Activated B cell treated with CpG ODN at 0.5 μM for 24 hours (primary cell): ENCODE results near the gene ALK. TPM values are rescaled to one million over a fixed set of nuclear protein-coding genes. Genes with fewer than 3 reads are reported as not detected.

ENCODE experiments used
- ATAC-seq: fragments of 200-7000 bp; cut with Tn5 transposase; one replicate; pipeline ENCODE4 v1.10.0; 2021; ENCODE audit warnings: low read depth, mild to moderate bottlenecking, moderate library complexity
- CTCF ChIA-PET: fragments of 350-600 bp; sonication (Branson Sonifier 250); formaldehyde crosslinking; loops from one replicate; lab custom pipeline; 2021; ENCODE audit warnings: antibody characterized with exemption; lab: Charles Lee
- POLR2A ChIA-PET: fragments of 350-600 bp; sonication (Branson Sonifier 250); formaldehyde crosslinking; loops from one replicate; lab custom pipeline; 2021; ENCODE audit warnings: antibody characterized with exemption; lab: Charles Lee
- DNase-seq: peaks from one replicate; pipeline ENCODE4 v3.0.0; 2022
- H3K27ac Mint-ChIP-seq: one replicate; pipeline ENCODE4 v1.8.0; 2020; ENCODE audit warnings: mixed read lengths
- H3K27me3 Mint-ChIP-seq: one replicate; pipeline ENCODE4 v1.8.0; 2021; ENCODE audit warnings: mixed read lengths
- H3K36me3 Mint-ChIP-seq: one replicate; pipeline ENCODE4 v1.8.0; 2021; ENCODE audit warnings: low read depth, mixed read lengths
- H3K4me1 Mint-ChIP-seq: one replicate; pipeline ENCODE4 v1.8.0; 2021; ENCODE audit warnings: mixed read lengths
- H3K4me3 Mint-ChIP-seq: one replicate; pipeline ENCODE4 v1.8.0; 2020; ENCODE audit warnings: mild to moderate bottlenecking, mixed read lengths
- H3K9me3 Mint-ChIP-seq: one replicate; pipeline ENCODE4 v1.8.0; 2020; ENCODE audit warnings: mixed read lengths
- CTCF ChIP-seq: fragments of 200-600 bp; IDR thresholded peaks from one replicate; pipeline ENCODE4 v1.8.0; 2022; ENCODE audit warnings: antibody characterized with exemption, mild to moderate bottlenecking
- intact Hi-C: fragments of 100-400 bp; cut with micrococcal nuclease; formaldehyde crosslinking; loops from one replicate; pipeline ENCODE4 v1.15.1; 2024
- total RNA-seq: library from RNA; stranded (reverse); gene quantifications from 2 replicates; pipeline ENCODE4 v1.2.3, GENCODE V29; 2022

ALK gene
- total RNA-seq, 1 donor from 2014 or later, result not detected

DNA sequence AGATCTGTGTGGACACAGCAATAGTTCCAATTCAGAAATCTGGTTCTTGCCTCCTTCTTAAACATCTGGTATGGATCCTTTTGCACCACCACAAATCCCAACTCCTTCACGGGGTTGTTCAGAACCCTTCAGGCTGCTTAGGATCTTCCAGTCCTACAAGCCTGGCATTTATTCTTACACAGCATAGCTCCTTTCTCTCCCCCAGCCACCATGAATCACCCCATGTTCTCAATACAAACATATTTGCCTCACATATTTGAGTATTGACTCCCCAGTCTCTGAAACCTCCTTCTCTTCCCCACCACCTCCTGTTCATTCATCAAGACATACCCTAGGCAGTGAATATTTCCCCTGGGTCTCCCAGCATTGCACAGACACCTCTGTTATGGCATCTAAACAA lies 155.2 kb downstream of the ALK start:
- ATAC-seq (no peak), DNase-seq (no peak)
- H3K4me1 Mint-ChIP-seq, result no peaks in the 10 kb centered on the region
- ChIA-PET CTCF (no interaction called here), POLR2A (no interaction called here)
- H3K27ac Mint-ChIP-seq, result no peak overlapping the region
- TF ChIP-seq CTCF, result no peak
- H3K4me3 Mint-ChIP-seq, result no peak overlapping the region
- no peaks in the 10 kb centered on the region for H3K9me3 Mint-ChIP-seq
- peaks cover 5% of the 10 kb centered on the region for H3K27me3 Mint-ChIP-seq
- no peaks in the 10 kb centered on the region for H3K36me3 Mint-ChIP-seq
- intact Hi-C loops, result no loop called here

- DNase-seq, result no peak
- Mint-ChIP-seq H3K9me3 (no peaks in the 10 kb centered on the region), H3K36me3 (no peaks in the 10 kb centered on the region), H3K27me3 (peaks cover 3% of the 10 kb centered on the region), H3K27ac (no peak overlapping the region), H3K4me1 (no peaks in the 10 kb centered on the region), H3K4me3 (no peak overlapping the region)
- intact Hi-C loops, result no loop called here
- ATAC-seq, result no peak
- POLR2A ChIA-PET, result no interaction called here
- no peak for TF ChIP-seq CTCF
- CTCF ChIA-PET, result no interaction called here
Measured at GRCh38 chr2:29765721-29766120, 155.7 kb downstream of the ALK start.

DNA sequence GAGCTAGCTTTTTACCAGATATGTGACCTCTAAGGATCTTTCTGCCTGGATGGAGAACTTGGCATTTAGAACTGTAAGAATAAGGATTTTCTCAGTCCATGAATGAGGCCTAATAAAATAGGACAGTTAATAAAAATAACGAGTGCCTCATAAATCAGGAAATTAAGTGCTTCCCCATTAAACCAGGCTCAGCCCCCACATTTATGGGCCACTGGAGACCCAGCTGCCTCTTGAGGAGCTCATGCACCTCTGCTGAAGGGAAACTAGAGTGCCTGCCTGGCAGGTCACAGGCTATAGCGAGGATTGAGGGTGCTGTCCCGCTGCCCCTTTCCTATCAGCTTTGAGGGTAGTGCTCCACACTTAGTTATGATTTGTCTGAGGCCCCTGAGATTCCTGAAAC lies 158.0 kb downstream of the ALK start:
- peaks cover 3% of the 10 kb centered on the region for H3K27me3 Mint-ChIP-seq
- no peak for TF ChIP-seq CTCF
- POLR2A ChIA-PET, result no interaction called here
- H3K9me3 Mint-ChIP-seq, result no peaks in the 10 kb centered on the region
- ATAC-seq, result no peak
- H3K36me3 Mint-ChIP-seq, result no peaks in the 10 kb centered on the region
- no peak for DNase-seq
- CTCF ChIA-PET, result no interaction called here
- H3K4me3 Mint-ChIP-seq, result no peak overlapping the region
- H3K4me1 Mint-ChIP-seq, result no peaks in the 10 kb centered on the region
- no peak overlapping the region for H3K27ac Mint-ChIP-seq
- intact Hi-C loops, result no loop called here

DNA sequence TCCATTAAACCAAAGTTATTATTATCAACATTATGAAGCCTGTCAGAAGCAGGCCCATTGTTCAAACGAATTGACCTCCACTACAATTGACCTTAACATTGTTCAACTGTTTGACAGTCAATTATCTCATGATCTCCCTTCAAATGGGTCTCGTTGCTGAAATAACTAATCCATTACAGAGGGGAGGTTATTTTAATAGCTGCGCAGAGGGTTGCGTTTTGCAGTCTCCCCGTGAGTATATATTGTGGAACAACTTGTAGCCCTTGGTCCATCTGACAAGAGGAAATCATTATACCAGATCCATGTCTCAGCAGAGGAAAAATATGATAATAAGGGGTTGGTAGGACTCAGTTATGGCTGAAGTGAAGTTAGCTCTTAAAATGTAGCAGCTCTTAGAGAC lies 159.1 kb downstream of the ALK start:
- intact Hi-C loops, result no loop called here
- POLR2A ChIA-PET, result no interaction called here
- Mint-ChIP-seq H3K4me1 (no peaks in the 10 kb centered on the region), H3K4me3 (no peak overlapping the region), H3K36me3 (no peaks in the 10 kb centered on the region), H3K27ac (no peak overlapping the region), H3K27me3 (peaks cover 3% of the 10 kb centered on the region), H3K9me3 (no peaks in the 10 kb centered on the region)
- ATAC-seq (no peak), DNase-seq (no peak)
- CTCF ChIA-PET, result no interaction called here
- no peak for TF ChIP-seq CTCF

GRCh38 chr2:29761278-29761677 lies 160.1 kb downstream of the ALK start:
- no peak for DNase-seq
- H3K9me3 Mint-ChIP-seq, result no peaks in the 10 kb centered on the region
- POLR2A ChIA-PET, result no interaction called here
- no peak overlapping the region for H3K27ac Mint-ChIP-seq
- TF ChIP-seq CTCF, result no peak
- no peaks in the 10 kb centered on the region for H3K4me1 Mint-ChIP-seq
- H3K27me3 Mint-ChIP-seq, result peaks cover 2% of the 10 kb centered on the region
- no peak for ATAC-seq
- CTCF ChIA-PET, result no interaction called here
- H3K36me3 Mint-ChIP-seq, result no peaks in the 10 kb centered on the region
- no peak overlapping the region for H3K4me3 Mint-ChIP-seq
- intact Hi-C loops, result no loop called here
